ENCODE data around the gene VPS36. TPM values are rescaled to one million over a fixed set of nuclear protein-coding genes. Genes with fewer than 3 reads are reported as not detected.
"Not testable (repeated sequence)": the region's sequence is repeated elsewhere in the genome, so short reads cannot be mapped to it uniquely, and the experiment has no call there.

Gene VPS36
- total RNA-seq, result 10 to 100 TPM; 29.2 to 34.0 (median 30.3) TPM

- Mint-ChIP-seq H3K36me3 (ENCODE audit: insufficient read depth) (peaks cover 3% of the 10 kb centered on the region), H3K4me3 (peak within 1 kb of the TSS; percentile 94), H3K9me3 (no peaks in the 10 kb centered on the region), H3K4me1 (ENCODE audit: low read depth) (peaks cover 41% of the 10 kb centered on the region), H3K27me3 (ENCODE audit: low read depth) (no peaks in the 10 kb centered on the region)
- DNase-seq (peak; percentile 95), ATAC-seq (peak; percentile 78 to 80)
These were observed at the start of gene VPS36 for GRCh38 chr13:52450012-52450792. Gene VPS36, minus strand, starts transcription at chr13:52450634. Its CDS starts 40 bp downstream, at chr13:52450594.

- not testable (repeated sequence) for H3K9me3 Mint-ChIP-seq; H3K27me3 Mint-ChIP-seq (ENCODE audit: low read depth); ATAC-seq; H3K4me3 Mint-ChIP-seq; H3K36me3 Mint-ChIP-seq (ENCODE audit: insufficient read depth); H3K4me1 Mint-ChIP-seq (ENCODE audit: low read depth); DNase-seq
These were observed 47.5 kb upstream of the VPS36 start for GRCh38 chr13:52497979-52498378.

- not testable (repeated sequence) for H3K4me3 Mint-ChIP-seq
These were observed 43.8 kb upstream of the VPS36 start for GRCh38 chr13:52494241-52494640.

GRCh38 chr13:52491015-52491414, 40.6 kb upstream of the VPS36 start:
- H3K9me3 Mint-ChIP-seq; H3K4me1 Mint-ChIP-seq (ENCODE audit: low read depth); H3K4me3 Mint-ChIP-seq; DNase-seq; H3K36me3 Mint-ChIP-seq (ENCODE audit: insufficient read depth); ATAC-seq; H3K27me3 Mint-ChIP-seq (ENCODE audit: low read depth): not testable (repeated sequence)

More at GRCh38 chr13:52494241-52494640, 43.8 kb upstream of the VPS36 start:
- not testable (repeated sequence) for ATAC-seq; H3K9me3 Mint-ChIP-seq; H3K36me3 Mint-ChIP-seq (ENCODE audit: insufficient read depth); H3K27me3 Mint-ChIP-seq (ENCODE audit: low read depth); DNase-seq; H3K4me1 Mint-ChIP-seq (ENCODE audit: low read depth)

- H3K27me3 Mint-ChIP-seq (ENCODE audit: low read depth); H3K4me1 Mint-ChIP-seq (ENCODE audit: low read depth); ATAC-seq; H3K9me3 Mint-ChIP-seq; H3K4me3 Mint-ChIP-seq; DNase-seq; H3K36me3 Mint-ChIP-seq (ENCODE audit: insufficient read depth): not testable (repeated sequence)
These were observed 38.3 kb upstream of the VPS36 start for GRCh38 chr13:52488763-52489162.

- not testable (repeated sequence) for H3K4me3 Mint-ChIP-seq; H3K36me3 Mint-ChIP-seq (ENCODE audit: insufficient read depth); H3K4me1 Mint-ChIP-seq (ENCODE audit: low read depth); H3K9me3 Mint-ChIP-seq; H3K27me3 Mint-ChIP-seq (ENCODE audit: low read depth); ATAC-seq; DNase-seq
These were observed 36.6 kb upstream of the VPS36 start for GRCh38 chr13:52487078-52487477.

- H3K36me3 Mint-ChIP-seq (ENCODE audit: insufficient read depth); ATAC-seq; DNase-seq; H3K4me3 Mint-ChIP-seq; H3K9me3 Mint-ChIP-seq; H3K27me3 Mint-ChIP-seq (ENCODE audit: low read depth); H3K4me1 Mint-ChIP-seq (ENCODE audit: low read depth): not testable (repeated sequence)
These were observed 30.4 kb upstream of the VPS36 start for GRCh38 chr13:52480677-52481428.

GRCh38 chr13:52468487-52468886, 18.1 kb upstream of the VPS36 start:
- H3K4me3 Mint-ChIP-seq; DNase-seq; ATAC-seq; H3K4me1 Mint-ChIP-seq (ENCODE audit: low read depth); H3K27me3 Mint-ChIP-seq (ENCODE audit: low read depth); H3K9me3 Mint-ChIP-seq: not testable (repeated sequence)
- H3K36me3 Mint-ChIP-seq (ENCODE audit: insufficient read depth), result peaks cover 36% of the 10 kb centered on the region

- Mint-ChIP-seq H3K4me3 (no peak overlapping the region), H3K36me3 (ENCODE audit: insufficient read depth) (peaks cover 33% of the 10 kb centered on the region), H3K9me3 (no peaks in the 10 kb centered on the region), H3K4me1 (ENCODE audit: low read depth) (peaks cover 22% of the 10 kb centered on the region), H3K27me3 (ENCODE audit: low read depth) (no peaks in the 10 kb centered on the region)
- DNase-seq, result no peak
- no peak for ATAC-seq
These were observed 13.1 kb upstream of the VPS36 start for GRCh38 chr13:52463526-52463925.

- ATAC-seq (peak in 1 of 2 donors; percentile 21), DNase-seq (no peak)
- peaks cover 29% of the 10 kb centered on the region for H3K4me1 Mint-ChIP-seq (ENCODE audit: low read depth)
- H3K36me3 Mint-ChIP-seq (ENCODE audit: insufficient read depth), result peaks cover 24% of the 10 kb centered on the region
- H3K4me3 Mint-ChIP-seq, result no peak overlapping the region
- no peaks in the 10 kb centered on the region for H3K9me3 Mint-ChIP-seq
- no peaks in the 10 kb centered on the region for H3K27me3 Mint-ChIP-seq (ENCODE audit: low read depth)
These were observed 10.8 kb upstream of the VPS36 start for GRCh38 chr13:52461265-52461664.

- DNase-seq, result no peak
- no peaks in the 10 kb centered on the region for H3K27me3 Mint-ChIP-seq (ENCODE audit: low read depth)
- H3K36me3 Mint-ChIP-seq (ENCODE audit: insufficient read depth), result peaks cover 20% of the 10 kb centered on the region
- peaks cover 38% of the 10 kb centered on the region for H3K4me1 Mint-ChIP-seq (ENCODE audit: low read depth)
- no peak overlapping the region for H3K4me3 Mint-ChIP-seq
- ATAC-seq, result no peak
- H3K9me3 Mint-ChIP-seq, result no peaks in the 10 kb centered on the region
These were observed 9.2 kb upstream of the VPS36 start for GRCh38 chr13:52459668-52460067.

GRCh38 chr13:52455677-52456041, 5.2 kb upstream of the VPS36 start:
- peak; percentile 56 to 59 for ATAC-seq
- H3K9me3 Mint-ChIP-seq, result no peaks in the 10 kb centered on the region
- DNase-seq, result peak; percentile 67
- H3K36me3 Mint-ChIP-seq (ENCODE audit: insufficient read depth), result peaks cover 3% of the 10 kb centered on the region
- H3K4me3 Mint-ChIP-seq, result peak overlapping the region; percentile 96
- peaks cover 37% of the 10 kb centered on the region for H3K4me1 Mint-ChIP-seq (ENCODE audit: low read depth)
- H3K27me3 Mint-ChIP-seq (ENCODE audit: low read depth), result no peaks in the 10 kb centered on the region

- H3K27me3 Mint-ChIP-seq (ENCODE audit: low read depth), result no peaks in the 10 kb centered on the region
- ATAC-seq, result peak; percentile 85 to 91
- peaks cover 36% of the 10 kb centered on the region for H3K4me1 Mint-ChIP-seq (ENCODE audit: low read depth)
- peak; percentile 88 for DNase-seq
- H3K4me3 Mint-ChIP-seq, result peak within 1 kb of the TSS; percentile 96
- peaks cover 2% of the 10 kb centered on the region for H3K36me3 Mint-ChIP-seq (ENCODE audit: insufficient read depth)
- H3K9me3 Mint-ChIP-seq, result no peaks in the 10 kb centered on the region
These were observed 4.6 kb upstream of the VPS36 start, which contains the start of gene CKAP2 for GRCh38 chr13:52454820-52455676. Gene CKAP2, plus strand, starts transcription at chr13:52455478. Its CDS starts 79 bp downstream, at chr13:52455557.

- no peaks in the 10 kb centered on the region for H3K9me3 Mint-ChIP-seq
- peaks cover 2% of the 10 kb centered on the region for H3K36me3 Mint-ChIP-seq (ENCODE audit: insufficient read depth)
- DNase-seq (no peak), ATAC-seq (no peak)
- H3K27me3 Mint-ChIP-seq (ENCODE audit: low read depth), result no peaks in the 10 kb centered on the region
- peaks cover 38% of the 10 kb centered on the region for H3K4me1 Mint-ChIP-seq (ENCODE audit: low read depth)
- peak overlapping the region; percentile 96 for H3K4me3 Mint-ChIP-seq
These were observed 4.0 kb upstream of the VPS36 start for GRCh38 chr13:52454459-52454819.

Measured in activated T-cell treated with anti-CD3 and anti-CD28 coated beads, Interleukin-2, amount 50 U/mL, for 4 hours (primary cell).